ENCODE measurements around the gene FUT6. TPM values are rescaled to one million over a fixed set of nuclear protein-coding genes. Genes with fewer than 3 reads are reported as not detected.

The FUT6 gene
- total RNA-seq, 1 donor, result not detected

- no peaks in the 10 kb centered on the region for H3K79me2 ChIP-seq (ENCODE audit: insufficient read depth, low read length)
- TF ChIP-seq CTCF (IDR thresholded peaks at IDR 0.05; ENCODE audit: extremely low read depth, low read depth, low read length), result no peak
- no peaks in the 10 kb centered on the region for H3K36me3 ChIP-seq (ENCODE audit: insufficient read depth, low read length)
- no peak for DNase-seq (ENCODE audit: insufficient read length, low spot score, missing footprints)
- H3K4me1 ChIP-seq (ENCODE audit: insufficient read depth, low read length), result peaks cover 5% of the 10 kb centered on the region
- H4K20me1 ChIP-seq (ENCODE audit: insufficient read depth, low read length), result no peaks in the 10 kb centered on the region
- H3K27me3 ChIP-seq (ENCODE audit: insufficient read depth, low read length), result peaks cover 29% of the 10 kb centered on the region
- H3K27ac ChIP-seq (ENCODE audit: low read depth, low read length), result no peak within 1 kb of the TSS
- H3K9me3 ChIP-seq (ENCODE audit: low read depth, low read length), result no peaks in the 10 kb centered on the region
- no peak within 1 kb of the TSS for H2AFZ ChIP-seq (ENCODE audit: low read length)
- peak within 1 kb of the TSS; percentile 61 for H3K4me3 ChIP-seq (ENCODE audit: insufficient read depth, low read length)
- peak within 1 kb of the TSS; percentile 78 for H3K4me2 ChIP-seq (ENCODE audit: insufficient read depth, low read length)
Measured at GRCh38 chr19:5804516-5805461, 34.7 kb downstream of the FUT6 start, which contains the start of gene NRTN. Gene NRTN (plus strand): TSS chr19:5805067. CDS start chr19:5824166, 19,099 bp downstream.

GRCh38 chr19:5803752-5804515 is 35.6 kb downstream of the FUT6 start:
- H3K36me3 ChIP-seq (ENCODE audit: insufficient read depth, low read length), result no peaks in the 10 kb centered on the region
- no peaks in the 10 kb centered on the region for H3K9me3 ChIP-seq (ENCODE audit: low read depth, low read length)
- peak overlapping the region; percentile 78 for H3K4me2 ChIP-seq (ENCODE audit: insufficient read depth, low read length)
- peaks cover 5% of the 10 kb centered on the region for H3K4me1 ChIP-seq (ENCODE audit: insufficient read depth, low read length)
- H2AFZ ChIP-seq (ENCODE audit: low read length), result peak overlapping the region; percentile 77
- peaks cover 29% of the 10 kb centered on the region for H3K27me3 ChIP-seq (ENCODE audit: insufficient read depth, low read length)
- H3K79me2 ChIP-seq (ENCODE audit: insufficient read depth, low read length), result no peaks in the 10 kb centered on the region
- DNase-seq (ENCODE audit: insufficient read length, low spot score, missing footprints), result peak; percentile 100
- no peaks in the 10 kb centered on the region for H4K20me1 ChIP-seq (ENCODE audit: insufficient read depth, low read length)
- H3K27ac ChIP-seq (ENCODE audit: low read depth, low read length), result no peak overlapping the region
- peak overlapping the region; percentile 61 for H3K4me3 ChIP-seq (ENCODE audit: insufficient read depth, low read length)
- peak; percentile 80 for TF ChIP-seq CTCF (IDR thresholded peaks at IDR 0.05; ENCODE audit: extremely low read depth, low read depth, low read length)

- Histone ChIP-seq H3K4me3 (ENCODE audit: insufficient read depth, low read length) (peak overlapping the region; percentile 61), H3K79me2 (ENCODE audit: insufficient read depth, low read length) (no peaks in the 10 kb centered on the region), H3K36me3 (ENCODE audit: insufficient read depth, low read length) (no peaks in the 10 kb centered on the region), H2AFZ (ENCODE audit: low read length) (peak overlapping the region; percentile 77), H3K27me3 (ENCODE audit: insufficient read depth, low read length) (peaks cover 29% of the 10 kb centered on the region), H3K4me1 (ENCODE audit: insufficient read depth, low read length) (peaks cover 5% of the 10 kb centered on the region), H3K4me2 (ENCODE audit: insufficient read depth, low read length) (peak overlapping the region; percentile 78), H3K9me3 (ENCODE audit: low read depth, low read length) (no peaks in the 10 kb centered on the region), H3K27ac (ENCODE audit: low read depth, low read length) (no peak overlapping the region), H4K20me1 (ENCODE audit: insufficient read depth, low read length) (no peaks in the 10 kb centered on the region)
- DNase-seq (ENCODE audit: insufficient read length, low spot score, missing footprints), result no peak
- TF ChIP-seq CTCF (IDR thresholded peaks at IDR 0.05; ENCODE audit: extremely low read depth, low read depth, low read length), result no peak
Measured at GRCh38 chr19:5803441-5803751, 36.1 kb downstream of the FUT6 start.

All from osteoblast (primary cell).